Choroid plexus epithelial cell (primary cell): ENCODE results near the gene MMP17.

Source experiments
- DNase-seq: peaks from one replicate; pipeline ENCODE4 v3.0.0-alpha.2; 2010; ENCODE audit warnings: low read depth
- H3K4me3 ChIP-seq: 2 replicates; pipeline ENCODE4 v1.5.1; 2011; ENCODE audit warnings: low read depth, mild to moderate bottlenecking, control low read depth, low read length, moderate library complexity
- TF ChIP-seq, protein P1 (sequence below): conservative IDR thresholded peaks from 2 replicates; pipeline ENCODE4 v1.5.1; 2011; ENCODE audit warnings: low read depth, mild to moderate bottlenecking, control low read depth, inconsistent platforms, low read length, moderate library complexity

MMP17 gene

GRCh38 chr12:131799828-131800593, 28.2 kb upstream of the MMP17 start:
- DNase-seq, result no peak
- TF ChIP-seq, protein P1, sequence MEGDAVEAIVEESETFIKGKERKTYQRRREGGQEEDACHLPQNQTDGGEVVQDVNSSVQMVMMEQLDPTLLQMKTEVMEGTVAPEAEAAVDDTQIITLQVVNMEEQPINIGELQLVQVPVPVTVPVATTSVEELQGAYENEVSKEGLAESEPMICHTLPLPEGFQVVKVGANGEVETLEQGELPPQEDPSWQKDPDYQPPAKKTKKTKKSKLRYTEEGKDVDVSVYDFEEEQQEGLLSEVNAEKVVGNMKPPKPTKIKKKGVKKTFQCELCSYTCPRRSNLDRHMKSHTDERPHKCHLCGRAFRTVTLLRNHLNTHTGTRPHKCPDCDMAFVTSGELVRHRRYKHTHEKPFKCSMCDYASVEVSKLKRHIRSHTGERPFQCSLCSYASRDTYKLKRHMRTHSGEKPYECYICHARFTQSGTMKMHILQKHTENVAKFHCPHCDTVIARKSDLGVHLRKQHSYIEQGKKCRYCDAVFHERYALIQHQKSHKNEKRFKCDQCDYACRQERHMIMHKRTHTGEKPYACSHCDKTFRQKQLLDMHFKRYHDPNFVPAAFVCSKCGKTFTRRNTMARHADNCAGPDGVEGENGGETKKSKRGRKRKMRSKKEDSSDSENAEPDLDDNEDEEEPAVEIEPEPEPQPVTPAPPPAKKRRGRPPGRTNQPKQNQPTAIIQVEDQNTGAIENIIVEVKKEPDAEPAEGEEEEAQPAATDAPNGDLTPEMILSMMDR, result no peak
- no peak overlapping the region for H3K4me3 ChIP-seq

DNA sequence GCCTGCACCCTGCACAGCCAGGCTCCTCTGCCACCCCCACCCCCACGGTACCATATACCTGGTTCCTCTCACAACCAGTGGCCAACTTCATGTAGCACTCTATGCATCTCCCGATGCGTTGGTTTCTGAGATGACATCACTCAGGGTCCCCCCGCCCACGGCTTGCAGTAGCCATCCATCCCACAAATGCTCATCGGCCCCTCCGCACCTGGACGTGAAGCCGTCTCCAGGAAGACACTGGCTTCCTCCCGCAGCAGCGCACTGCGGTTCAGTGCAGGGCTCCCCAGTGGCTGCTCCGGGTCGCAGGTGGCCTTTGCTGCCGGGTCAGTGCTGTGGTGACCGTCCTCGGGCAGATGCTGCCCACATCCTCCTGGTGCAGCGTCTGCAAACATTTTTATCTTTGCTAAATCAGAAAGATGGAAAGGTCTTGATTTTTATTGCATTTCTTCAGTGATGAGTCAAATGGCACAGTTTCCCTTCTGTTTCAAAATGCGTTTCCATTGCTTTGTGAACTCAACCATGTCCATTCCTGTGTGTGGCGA, 27.5 kb upstream of the MMP17 start:
- no peak overlapping the region for H3K4me3 ChIP-seq
- no peak for DNase-seq
- TF ChIP-seq, protein P1, result no peak

GRCh38 chr12:131801254-131801866, 26.8 kb upstream of the MMP17 start:
- no peak for DNase-seq

DNA sequence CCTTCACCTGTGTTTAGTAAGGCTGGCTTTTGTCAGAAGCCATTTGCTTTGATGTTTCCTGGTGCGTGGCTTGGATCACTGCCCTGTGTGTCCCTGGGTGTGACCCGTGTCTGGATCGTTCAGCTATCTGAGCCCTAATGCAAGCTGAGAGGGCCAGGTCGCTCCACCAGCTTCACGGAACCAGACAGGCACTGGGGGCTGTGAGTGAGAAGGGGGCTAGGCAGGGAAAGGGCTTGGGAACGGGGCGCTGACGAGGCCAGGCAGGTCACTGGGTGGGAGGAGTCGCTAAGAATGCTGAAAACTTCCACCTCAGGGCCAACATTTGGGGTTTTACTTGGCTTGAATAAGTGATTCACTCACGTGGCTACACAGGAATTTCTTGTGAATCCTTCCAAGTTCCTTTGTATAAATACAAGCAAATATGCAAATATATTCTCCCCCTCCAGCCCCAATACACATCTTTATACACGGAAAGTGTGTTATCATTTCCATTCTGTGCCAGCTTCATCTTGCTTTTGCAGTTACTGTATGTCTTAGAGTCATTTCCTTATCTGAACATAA, 24.2 kb upstream of the MMP17 start:
- TF ChIP-seq, protein P1, result no peak
- peak overlapping the region; percentile 20 for H3K4me3 ChIP-seq
- DNase-seq, result peak; percentile 65

More at GRCh38 chr12:131801254-131801866, 26.8 kb upstream of the MMP17 start:
- TF ChIP-seq, protein P1, result no peak
- no peak overlapping the region for H3K4me3 ChIP-seq

DNA sequence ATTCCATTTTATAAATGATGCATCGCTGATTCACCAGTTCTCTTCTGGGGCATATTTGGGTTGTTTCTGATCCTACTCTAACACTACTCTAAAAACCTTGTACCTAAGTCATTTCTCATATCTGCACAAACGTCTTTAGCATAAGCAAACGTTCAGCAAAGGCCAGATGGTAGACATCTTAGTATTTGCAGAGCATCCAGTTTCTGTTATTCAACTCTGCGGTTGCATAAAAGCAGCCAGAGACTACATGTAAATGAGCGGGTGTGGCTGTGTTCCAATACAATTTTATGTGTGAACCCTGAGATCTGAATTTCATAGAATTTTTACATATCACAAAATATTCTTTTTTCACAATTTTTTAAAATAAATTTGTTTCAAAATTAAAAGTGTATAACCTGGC, 22.8 kb upstream of the MMP17 start:
- TF ChIP-seq, protein P1, result no peak
- no peak for DNase-seq
- no peak overlapping the region for H3K4me3 ChIP-seq

DNA sequence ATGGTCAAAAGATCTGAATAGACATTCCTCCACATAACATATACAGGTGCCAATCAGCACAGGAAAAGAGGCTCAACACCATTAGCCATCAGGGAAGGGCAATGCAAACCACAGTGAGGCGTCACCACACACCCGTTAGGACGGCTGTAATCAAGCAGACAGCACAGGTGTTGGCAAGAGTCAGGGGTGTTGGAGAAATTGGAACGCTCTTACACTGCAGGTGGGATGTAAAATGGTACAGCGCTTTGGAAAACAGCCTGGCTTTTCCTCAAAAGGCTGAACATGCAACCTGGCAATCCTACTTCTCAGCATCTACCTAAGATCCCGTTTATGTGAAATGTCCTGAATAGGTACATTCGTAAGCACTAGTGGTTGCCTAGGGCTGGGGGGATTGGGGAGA, 21.5 kb upstream of the MMP17 start:
- DNase-seq, result no peak
- TF ChIP-seq, protein P1, result no peak
- no peak overlapping the region for H3K4me3 ChIP-seq
